Epithelial cell of proximal tubule (primary cell): ENCODE data around the gene DAAM2. TPM values are rescaled to one million over a fixed set of nuclear protein-coding genes. Genes with fewer than 3 reads are reported as not detected.

ENCODE experiments used
- DNase-seq: peaks from one replicate; pipeline ENCODE4 v3.0.0-alpha.2; 2011; ENCODE audit warnings: low read depth
- H3K4me3 ChIP-seq: 2 replicates; pipeline ENCODE4 v1.5.1; 2011; ENCODE audit warnings: low read depth, mild to moderate bottlenecking, low read length
- CTCF ChIP-seq: conservative IDR thresholded peaks from 2 replicates; pipeline ENCODE4 v1.5.1; 2012; ENCODE audit warnings: low read depth, mild to moderate bottlenecking, low read length
- total RNA-seq: library from RNA; depleted of rRNA; stranded (reverse); fragments of >200 nt; gene quantifications from 2 replicates; pipeline ENCODE4 v1.2.3, GENCODE V29; 2015

Gene DAAM2
- total RNA-seq, 1 donor from 2014 or later = 0.35 TPM

- TF ChIP-seq CTCF = no peak
- DNase-seq = no peak
- H3K4me3 ChIP-seq = no peak overlapping the region
These were observed 130.6 kb downstream of the DAAM2 start for GRCh38 chr6:39922821-39923220.

DNA sequence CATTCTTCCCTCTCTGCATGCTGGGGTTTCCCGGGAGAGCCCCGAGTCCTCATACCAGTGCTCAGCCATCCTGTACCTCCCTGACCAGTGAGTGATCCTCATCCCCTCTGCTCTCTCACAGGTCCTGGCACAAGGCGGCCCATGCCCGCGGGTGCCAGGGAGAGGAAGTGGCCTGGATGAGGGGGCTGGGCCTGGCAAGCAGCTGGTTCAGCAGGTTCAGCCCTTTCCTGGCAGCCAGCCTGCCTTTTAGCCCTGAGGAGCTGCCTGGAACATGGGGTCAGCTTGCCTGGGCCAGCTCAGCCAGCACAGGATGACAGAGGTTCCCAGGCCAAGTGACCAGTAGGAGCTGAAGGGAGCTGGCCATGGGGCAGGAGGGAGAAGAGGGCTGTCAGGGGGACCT is 131.2 kb downstream of the DAAM2 start:
- no peak overlapping the region for H3K4me3 ChIP-seq
- no peak for TF ChIP-seq CTCF
- DNase-seq = peak; percentile 64

DNA sequence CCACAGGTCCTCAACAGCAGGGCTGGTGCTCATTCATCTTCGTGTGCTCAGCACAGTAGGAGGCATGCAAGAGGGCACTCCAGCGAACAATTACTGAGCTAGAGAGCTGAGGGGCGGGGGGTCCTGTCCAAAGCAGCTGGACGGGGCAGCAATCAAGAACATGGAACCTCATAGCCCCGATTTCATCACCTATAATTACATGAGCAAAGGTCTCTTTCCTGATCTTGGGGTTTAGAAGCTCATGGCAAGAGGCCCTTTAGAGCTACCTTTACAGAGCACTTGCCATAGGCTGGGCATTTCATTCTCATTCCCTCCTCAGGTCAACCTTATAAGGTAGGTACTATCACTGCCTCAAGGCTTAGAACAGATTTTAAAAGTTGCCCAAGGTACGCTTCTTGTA is 131.7 kb downstream of the DAAM2 start:
- DNase-seq = no peak
- no peak for TF ChIP-seq CTCF
- no peak overlapping the region for H3K4me3 ChIP-seq

DNA sequence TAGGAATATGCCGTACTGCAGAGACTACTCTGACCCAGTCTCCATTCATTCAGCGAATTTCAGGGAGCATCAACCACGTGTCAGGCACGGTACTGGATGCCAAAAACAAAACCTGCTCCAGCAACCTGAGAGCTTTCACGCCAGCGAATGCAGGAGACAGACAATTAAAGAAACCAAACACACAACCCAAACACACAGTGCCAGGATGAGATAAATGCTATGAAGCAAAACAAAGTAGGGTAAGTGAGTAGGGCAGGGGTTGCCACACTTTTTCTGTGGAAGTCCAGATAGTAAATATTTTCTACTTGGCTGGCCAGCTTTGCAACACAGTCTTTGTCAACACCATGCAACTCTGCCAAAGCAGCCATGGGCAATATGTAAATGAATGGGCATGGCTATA is 132.1 kb downstream of the DAAM2 start:
- DNase-seq = peak; percentile 62
- no peak overlapping the region for H3K4me3 ChIP-seq
- TF ChIP-seq CTCF = no peak

GRCh38 chr6:39925191-39925930 is 133.2 kb downstream of the DAAM2 start:
- no peak for TF ChIP-seq CTCF
- no peak for DNase-seq
- no peak overlapping the region for H3K4me3 ChIP-seq

- no peak for DNase-seq
- no peak overlapping the region for H3K4me3 ChIP-seq
- TF ChIP-seq CTCF = no peak
These were observed 133.7 kb downstream of the DAAM2 start for GRCh38 chr6:39925931-39926290.

DNA sequence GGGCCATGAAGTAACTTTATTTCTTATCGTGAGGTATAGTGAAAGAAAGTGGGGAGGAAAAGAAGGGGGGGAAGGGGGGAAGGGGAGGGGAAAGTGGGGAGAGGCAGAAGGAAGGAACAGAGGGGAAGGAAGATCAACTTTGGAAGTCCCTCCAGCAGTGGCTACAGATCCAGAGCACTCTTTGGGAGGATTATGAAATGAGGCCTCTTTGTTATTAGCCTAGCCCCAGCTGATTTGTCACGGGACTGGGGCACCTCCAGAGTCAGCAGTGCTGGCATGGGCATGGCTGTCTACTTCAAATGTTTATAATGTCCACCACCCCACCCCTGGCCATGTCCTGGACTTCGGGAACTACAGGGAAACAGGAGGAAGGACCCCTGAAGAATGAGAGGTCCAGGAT is 134.5 kb downstream of the DAAM2 start:
- no peak for DNase-seq
- TF ChIP-seq CTCF = no peak
- no peak overlapping the region for H3K4me3 ChIP-seq
